Measurements from ENCODE around the gene MCTP1.
A peak's percentile ranks its signal among the peaks of the same experiment; 100 is the strongest.

Gene MCTP1

DNA sequence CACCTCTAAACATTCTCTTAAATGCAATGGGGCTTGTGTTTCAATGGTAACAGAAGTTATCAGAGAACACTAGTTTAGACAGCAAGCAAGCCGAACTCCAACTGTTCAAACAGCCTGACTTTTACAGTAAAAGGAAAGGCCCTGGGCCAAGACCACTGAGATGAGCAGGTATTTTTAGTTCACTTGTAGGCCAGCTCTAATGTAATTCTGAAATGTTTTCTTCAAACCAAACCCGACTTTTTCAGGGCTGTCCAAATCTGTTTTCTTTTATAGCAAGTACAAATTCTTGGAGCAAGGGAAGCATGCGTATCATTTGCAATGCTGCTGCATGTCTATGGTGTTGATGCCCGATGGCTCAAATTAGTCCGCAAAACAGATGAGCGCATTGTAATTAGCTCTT, 473.6 kb downstream of the MCTP1 start:
- DNase-seq = no peak
- H3K27ac Mint-ChIP-seq = no peak overlapping the region
- no peaks in the 10 kb centered on the region for H3K36me3 Mint-ChIP-seq (ENCODE audit: low read depth)
- H3K9me3 Mint-ChIP-seq = no peaks in the 10 kb centered on the region
- no peak overlapping the region for H3K4me3 Mint-ChIP-seq
- no peaks in the 10 kb centered on the region for H3K27me3 Mint-ChIP-seq
- no peaks in the 10 kb centered on the region for H3K4me1 Mint-ChIP-seq (ENCODE audit: low read depth)

DNA sequence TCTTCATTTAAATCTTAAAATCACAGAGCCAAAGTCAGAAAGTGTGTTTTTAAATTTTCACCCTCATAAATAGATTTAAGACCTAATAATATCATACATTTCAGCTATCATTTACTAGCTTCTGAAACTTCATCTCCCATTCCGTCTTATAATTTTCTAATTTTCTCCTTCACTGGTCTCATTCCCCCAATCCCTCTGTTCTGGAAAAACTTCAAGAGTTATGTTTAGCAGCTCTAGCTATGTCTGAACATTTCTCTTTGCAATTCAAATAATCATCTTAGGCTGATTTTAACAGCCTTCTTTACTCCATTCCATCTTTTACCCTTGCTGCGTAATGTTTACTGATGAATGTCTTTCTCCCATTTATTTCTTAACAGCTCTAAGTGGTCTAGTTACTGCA, 474.0 kb downstream of the MCTP1 start:
- H3K36me3 Mint-ChIP-seq (ENCODE audit: low read depth) = no peaks in the 10 kb centered on the region
- no peak for DNase-seq
- H3K4me1 Mint-ChIP-seq (ENCODE audit: low read depth) = no peaks in the 10 kb centered on the region
- H3K27me3 Mint-ChIP-seq = no peaks in the 10 kb centered on the region
- no peak overlapping the region for H3K27ac Mint-ChIP-seq
- H3K4me3 Mint-ChIP-seq = no peak overlapping the region
- H3K9me3 Mint-ChIP-seq = no peaks in the 10 kb centered on the region

DNA sequence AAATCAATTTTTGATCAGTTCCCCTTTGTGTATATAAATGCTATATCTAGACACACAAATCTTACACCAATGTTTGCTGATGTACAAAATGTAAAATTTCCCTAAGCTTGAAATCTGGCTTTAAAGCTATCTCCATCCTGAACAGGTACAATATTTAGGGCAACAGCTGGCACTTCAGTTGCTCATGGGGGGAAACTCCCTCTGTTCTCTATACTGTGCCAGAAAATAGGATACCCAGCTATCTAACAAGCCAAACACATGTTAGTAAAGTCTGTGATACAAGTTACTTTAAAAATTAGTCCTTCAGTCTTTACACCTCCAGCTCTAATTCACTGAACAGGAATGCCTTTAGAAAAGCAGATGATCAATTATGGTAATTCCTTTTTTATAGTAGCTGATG, 474.6 kb downstream of the MCTP1 start:
- no peaks in the 10 kb centered on the region for H3K4me1 Mint-ChIP-seq (ENCODE audit: low read depth)
- H3K36me3 Mint-ChIP-seq (ENCODE audit: low read depth) = no peaks in the 10 kb centered on the region
- no peak overlapping the region for H3K27ac Mint-ChIP-seq
- no peaks in the 10 kb centered on the region for H3K9me3 Mint-ChIP-seq
- H3K27me3 Mint-ChIP-seq = no peaks in the 10 kb centered on the region
- H3K4me3 Mint-ChIP-seq = no peak overlapping the region
- DNase-seq = no peak

DNA sequence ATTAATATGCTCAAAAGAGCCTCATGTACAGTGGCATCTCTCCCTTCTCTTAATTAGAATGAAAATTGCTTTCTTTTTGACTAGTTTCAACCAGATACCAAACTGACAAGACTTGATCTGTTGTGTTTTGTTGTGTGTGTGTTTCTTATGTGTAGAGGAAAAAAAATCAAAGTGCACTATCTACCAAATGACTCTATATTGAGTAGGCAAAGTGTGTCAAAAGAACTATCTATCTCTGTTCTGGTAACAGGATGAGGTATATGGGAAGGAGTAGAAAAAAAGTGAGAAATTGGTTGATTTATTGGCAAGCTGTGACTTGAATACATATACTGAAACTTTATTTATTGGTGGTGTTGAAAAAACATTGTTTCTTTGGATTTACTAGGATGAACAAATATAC, 476.4 kb downstream of the MCTP1 start:
- H3K4me1 Mint-ChIP-seq (ENCODE audit: low read depth) = no peaks in the 10 kb centered on the region
- H3K27ac Mint-ChIP-seq = no peak overlapping the region
- H3K9me3 Mint-ChIP-seq = no peaks in the 10 kb centered on the region
- no peak overlapping the region for H3K4me3 Mint-ChIP-seq
- DNase-seq = no peak
- no peaks in the 10 kb centered on the region for H3K27me3 Mint-ChIP-seq
- H3K36me3 Mint-ChIP-seq (ENCODE audit: low read depth) = no peaks in the 10 kb centered on the region

DNA sequence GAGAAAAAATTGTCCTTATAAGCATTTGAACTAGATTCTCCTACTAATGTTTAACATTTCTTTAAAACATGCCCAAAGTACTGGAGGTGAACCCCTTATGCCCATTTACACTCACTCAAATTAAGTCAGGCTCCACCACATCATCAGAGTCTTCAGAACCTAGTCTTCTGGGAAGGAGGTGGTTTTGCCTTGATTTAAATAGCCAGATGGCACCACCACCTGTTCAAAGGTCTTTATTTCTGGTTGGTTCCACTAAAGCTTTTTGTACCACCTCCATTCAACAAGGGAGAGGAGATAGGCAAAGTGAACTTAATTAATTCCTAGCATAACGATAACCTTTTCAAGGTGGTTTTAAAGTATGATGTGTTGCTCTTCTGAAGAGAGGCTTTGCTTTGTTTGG, 476.9 kb downstream of the MCTP1 start:
- H3K9me3 Mint-ChIP-seq = peaks cover under 1% of the 10 kb centered on the region
- no peak overlapping the region for H3K4me3 Mint-ChIP-seq
- H3K27ac Mint-ChIP-seq = no peak overlapping the region
- DNase-seq = no peak
- H3K4me1 Mint-ChIP-seq (ENCODE audit: low read depth) = no peaks in the 10 kb centered on the region
- H3K36me3 Mint-ChIP-seq (ENCODE audit: low read depth) = no peaks in the 10 kb centered on the region
- H3K27me3 Mint-ChIP-seq = no peaks in the 10 kb centered on the region

DNA sequence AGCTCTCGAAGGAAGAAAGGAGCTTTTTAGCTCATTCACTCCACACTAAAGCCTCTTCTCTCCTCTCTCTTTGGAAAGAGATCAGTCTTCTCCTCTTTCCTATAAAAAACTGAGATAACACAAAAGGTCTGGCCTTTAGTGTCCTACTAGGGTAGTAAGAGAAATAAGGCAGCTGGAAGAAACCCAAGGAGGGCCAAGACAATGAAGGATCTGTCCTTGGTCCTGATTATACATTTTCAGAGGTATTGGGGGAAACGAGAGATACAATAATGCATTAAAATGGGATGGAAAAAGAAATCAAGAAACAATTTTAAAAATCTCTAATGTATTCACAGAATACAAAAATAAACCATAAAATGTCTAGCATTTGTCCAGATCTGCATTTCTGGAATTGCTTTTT, 482.4 kb downstream of the MCTP1 start:
- Mint-ChIP-seq H3K4me3 (no peak overlapping the region), H3K36me3 (ENCODE audit: low read depth) (no peaks in the 10 kb centered on the region), H3K27ac (no peak overlapping the region), H3K9me3 (peaks cover 2% of the 10 kb centered on the region), H3K27me3 (peaks cover 3% of the 10 kb centered on the region), H3K4me1 (ENCODE audit: low read depth) (peaks cover 3% of the 10 kb centered on the region)
- no peak for DNase-seq

DNA sequence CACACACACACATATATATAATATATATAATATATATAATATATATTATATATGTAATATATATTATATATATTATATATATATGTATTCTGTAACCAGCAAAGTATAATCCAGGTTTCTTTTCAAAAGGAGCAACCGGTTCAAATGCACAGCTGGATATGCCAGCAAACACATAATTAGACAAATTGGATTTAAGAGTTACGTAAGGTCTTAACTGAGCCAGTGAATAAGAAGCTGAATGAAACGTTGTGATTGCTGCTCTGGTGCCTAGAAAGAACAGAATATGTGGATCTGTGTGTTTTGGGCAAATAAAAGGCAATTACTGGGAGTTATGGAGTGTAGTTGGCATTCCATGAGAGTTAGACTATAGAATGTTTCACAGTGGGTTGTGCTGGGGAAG, 488.3 kb downstream of the MCTP1 start:
- H3K4me1 Mint-ChIP-seq (ENCODE audit: low read depth) = peaks cover 48% of the 10 kb centered on the region
- peaks cover 3% of the 10 kb centered on the region for H3K27me3 Mint-ChIP-seq
- DNase-seq = no peak
- no peak overlapping the region for H3K27ac Mint-ChIP-seq
- no peak overlapping the region for H3K4me3 Mint-ChIP-seq
- H3K36me3 Mint-ChIP-seq (ENCODE audit: low read depth) = no peaks in the 10 kb centered on the region
- no peaks in the 10 kb centered on the region for H3K9me3 Mint-ChIP-seq

DNA sequence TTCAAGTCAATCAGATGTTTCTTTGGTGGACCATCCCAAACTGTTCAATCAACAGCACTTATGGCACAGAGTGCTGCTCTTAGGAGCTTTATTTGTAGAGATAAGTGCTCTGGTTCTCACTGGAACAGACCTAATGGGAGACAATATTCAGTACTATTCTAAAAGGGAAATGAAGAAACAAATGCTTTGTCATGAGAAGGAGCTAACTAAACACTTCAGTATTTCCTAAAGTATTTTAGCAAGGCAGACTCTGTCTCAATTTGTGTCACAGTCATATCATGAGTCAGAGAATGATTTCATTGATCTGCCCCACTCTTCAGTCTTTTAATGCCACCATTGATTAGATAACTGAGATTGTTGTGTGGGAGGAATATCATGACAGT, 491.1 kb downstream of the MCTP1 start:
- Mint-ChIP-seq H3K4me3 (peak overlapping the region; percentile 59), H3K9me3 (no peaks in the 10 kb centered on the region), H3K27ac (peak overlapping the region; percentile 98), H3K4me1 (ENCODE audit: low read depth) (peaks cover 46% of the 10 kb centered on the region), H3K36me3 (ENCODE audit: low read depth) (no peaks in the 10 kb centered on the region), H3K27me3 (no peaks in the 10 kb centered on the region)
- DNase-seq = no peak

DNA sequence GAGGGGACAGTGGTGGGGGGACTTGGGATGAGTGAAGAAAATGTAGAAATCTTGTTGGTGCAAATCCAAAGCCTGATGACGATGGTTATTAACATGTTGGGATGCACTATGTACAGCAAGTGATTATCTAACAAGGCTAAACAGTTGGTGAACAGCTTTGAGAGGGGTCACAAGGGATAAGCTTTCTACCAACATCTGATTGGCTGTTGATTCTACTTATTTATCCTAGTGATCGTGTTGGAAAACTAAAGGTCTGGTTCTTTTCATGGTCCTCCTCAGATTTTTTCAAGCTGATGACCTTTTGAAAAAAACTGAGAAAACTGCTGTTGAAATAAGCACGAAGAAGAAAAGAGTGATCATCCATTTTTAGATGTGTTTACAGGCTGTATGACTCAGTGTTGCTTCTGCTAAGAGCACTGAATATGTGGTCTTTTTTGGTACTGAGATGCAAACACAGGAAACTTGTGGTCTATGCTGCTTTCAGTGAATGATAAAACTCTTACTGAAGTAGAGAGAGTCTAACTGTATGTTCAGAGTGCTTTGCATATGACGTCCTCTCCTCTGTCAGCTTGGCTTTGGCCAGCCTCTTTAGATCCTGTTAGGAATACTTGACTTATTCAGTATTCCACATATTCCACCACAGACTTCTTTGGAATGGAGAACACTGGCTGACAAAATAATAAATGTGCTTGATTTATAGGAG, 491.6 kb downstream of the MCTP1 start:
- H3K36me3 Mint-ChIP-seq (ENCODE audit: low read depth) = no peaks in the 10 kb centered on the region
- DNase-seq = no peak
- peak overlapping the region; percentile 98 for H3K27ac Mint-ChIP-seq
- peak overlapping the region; percentile 59 for H3K4me3 Mint-ChIP-seq
- peaks cover 47% of the 10 kb centered on the region for H3K4me1 Mint-ChIP-seq (ENCODE audit: low read depth)
- H3K9me3 Mint-ChIP-seq = no peaks in the 10 kb centered on the region
- H3K27me3 Mint-ChIP-seq = no peaks in the 10 kb centered on the region

DNA sequence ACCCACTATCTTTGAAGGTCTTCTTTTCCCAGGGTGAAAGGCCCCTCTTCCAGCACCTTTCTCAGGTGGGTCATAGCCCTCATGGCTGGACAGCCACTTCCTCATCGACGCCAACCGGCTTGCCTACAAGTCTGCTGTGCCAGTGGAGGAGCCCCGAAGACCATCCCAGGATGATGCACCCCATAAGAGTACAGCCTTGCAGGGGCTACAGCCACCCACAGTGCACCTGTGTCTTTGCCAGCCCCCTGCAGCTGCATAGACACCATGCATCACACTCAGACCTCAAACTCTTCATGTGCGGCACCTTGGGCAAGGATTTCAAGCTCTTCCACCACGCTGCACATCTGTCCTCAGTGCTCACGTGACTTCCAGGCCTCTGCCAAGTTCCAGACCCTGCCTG, 493.1 kb downstream of the MCTP1 start:
- no peak for DNase-seq
- H3K27ac Mint-ChIP-seq = no peak overlapping the region
- H3K36me3 Mint-ChIP-seq (ENCODE audit: low read depth) = no peaks in the 10 kb centered on the region
- H3K4me3 Mint-ChIP-seq = no peak overlapping the region
- peaks cover 49% of the 10 kb centered on the region for H3K4me1 Mint-ChIP-seq (ENCODE audit: low read depth)
- H3K9me3 Mint-ChIP-seq = no peaks in the 10 kb centered on the region
- no peaks in the 10 kb centered on the region for H3K27me3 Mint-ChIP-seq

DNA sequence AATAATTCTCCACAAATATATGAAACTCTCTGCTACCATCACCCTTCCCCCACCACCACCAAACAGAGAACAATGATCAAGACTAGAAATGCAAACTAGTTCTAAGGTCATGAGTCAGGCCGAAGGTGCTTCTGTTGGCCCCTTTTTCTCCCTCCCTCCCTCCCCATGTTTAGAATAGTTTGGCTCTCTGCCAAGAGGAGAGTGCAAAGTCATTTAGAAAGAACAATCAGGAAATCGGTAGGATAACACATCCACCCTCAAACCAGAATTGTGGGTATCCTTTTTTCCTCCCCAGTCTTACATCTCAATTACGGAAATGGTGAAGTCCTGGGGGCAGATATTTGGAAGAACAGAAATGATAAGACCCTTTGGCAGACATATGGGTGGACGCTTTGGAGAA, 496.4 kb downstream of the MCTP1 start:
- no peak overlapping the region for H3K4me3 Mint-ChIP-seq
- H3K27ac Mint-ChIP-seq = no peak overlapping the region

DNA sequence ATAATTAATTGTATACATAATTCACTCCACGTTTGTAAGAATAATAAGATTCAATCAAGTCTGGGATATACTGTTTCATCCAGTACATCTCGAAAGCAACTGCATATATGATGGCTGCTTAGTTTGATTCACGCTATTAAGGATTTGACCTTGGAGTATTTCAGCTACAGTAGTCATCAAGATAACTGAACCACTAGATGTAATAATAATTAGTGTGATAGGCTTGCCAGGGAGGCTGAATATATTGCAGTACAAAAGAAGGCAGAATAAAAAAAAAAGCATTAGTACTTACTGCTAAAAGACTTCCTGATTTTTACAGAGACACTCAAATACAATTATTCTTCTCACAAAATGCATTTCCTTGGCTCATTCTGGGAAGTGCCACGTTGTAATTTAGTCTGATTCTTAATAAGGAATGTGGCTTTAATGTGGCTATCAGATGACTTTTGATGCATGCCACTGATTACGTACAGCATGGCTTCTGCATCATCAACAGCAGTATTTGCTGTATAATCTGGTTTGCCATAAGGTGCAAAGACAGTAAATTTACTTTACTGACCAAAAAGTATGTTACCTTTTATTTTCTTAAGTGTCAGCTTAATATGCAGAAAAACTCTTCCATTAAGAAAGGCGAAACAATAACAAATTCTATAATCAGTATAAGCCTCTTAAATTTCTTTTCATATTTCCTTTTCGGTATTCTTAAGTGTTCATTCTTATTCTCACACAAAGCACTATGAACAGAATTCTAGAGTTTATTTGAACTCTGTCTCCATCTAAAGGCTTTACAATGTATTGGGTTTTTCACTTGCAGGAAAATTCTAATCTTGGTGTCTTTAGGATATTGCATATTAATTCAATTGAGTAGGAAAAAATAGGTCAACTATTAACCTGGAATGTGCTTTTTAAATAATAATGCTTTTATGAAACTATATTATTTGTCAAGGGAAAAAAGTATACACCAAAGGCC, 500.1 kb downstream of the MCTP1 start:
- no peak overlapping the region for H3K4me3 Mint-ChIP-seq
- H3K9me3 Mint-ChIP-seq = no peaks in the 10 kb centered on the region
- peaks cover 4% of the 10 kb centered on the region for H3K4me1 Mint-ChIP-seq (ENCODE audit: low read depth)
- DNase-seq = no peak
- no peak overlapping the region for H3K27ac Mint-ChIP-seq
- H3K27me3 Mint-ChIP-seq = no peaks in the 10 kb centered on the region
- no peaks in the 10 kb centered on the region for H3K36me3 Mint-ChIP-seq (ENCODE audit: low read depth)

More for the DNA sequence above, 496.4 kb downstream of the MCTP1 start:
- Mint-ChIP-seq H3K36me3 (ENCODE audit: low read depth) (no peaks in the 10 kb centered on the region), H3K4me1 (ENCODE audit: low read depth) (peaks cover 21% of the 10 kb centered on the region), H3K27me3 (no peaks in the 10 kb centered on the region), H3K9me3 (no peaks in the 10 kb centered on the region)
- no peak for DNase-seq

DNA sequence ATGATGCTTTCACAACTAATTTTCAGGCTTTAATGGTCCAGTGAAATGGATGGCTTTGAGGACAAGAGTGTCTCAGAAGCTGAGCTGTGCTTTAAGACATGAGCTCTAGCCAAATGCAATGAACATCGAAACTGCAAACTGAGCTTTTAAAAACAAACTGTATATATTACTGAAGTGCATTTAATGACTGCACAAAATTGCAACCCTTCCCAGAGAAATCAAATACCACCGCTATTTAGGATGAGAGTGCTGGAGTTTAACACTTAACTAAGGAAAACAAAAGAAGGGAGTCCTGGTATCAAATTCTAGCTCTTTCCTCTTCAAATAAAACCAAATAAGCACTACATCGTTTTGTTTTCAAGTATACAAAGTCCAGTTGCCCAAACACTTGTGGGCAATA, 502.5 kb downstream of the MCTP1 start:
- H3K27me3 Mint-ChIP-seq = no peaks in the 10 kb centered on the region
- no peaks in the 10 kb centered on the region for H3K36me3 Mint-ChIP-seq (ENCODE audit: low read depth)
- no peaks in the 10 kb centered on the region for H3K4me1 Mint-ChIP-seq (ENCODE audit: low read depth)
- H3K9me3 Mint-ChIP-seq = no peaks in the 10 kb centered on the region
- H3K27ac Mint-ChIP-seq = no peak overlapping the region
- H3K4me3 Mint-ChIP-seq = no peak overlapping the region
- no peak for DNase-seq

DNA sequence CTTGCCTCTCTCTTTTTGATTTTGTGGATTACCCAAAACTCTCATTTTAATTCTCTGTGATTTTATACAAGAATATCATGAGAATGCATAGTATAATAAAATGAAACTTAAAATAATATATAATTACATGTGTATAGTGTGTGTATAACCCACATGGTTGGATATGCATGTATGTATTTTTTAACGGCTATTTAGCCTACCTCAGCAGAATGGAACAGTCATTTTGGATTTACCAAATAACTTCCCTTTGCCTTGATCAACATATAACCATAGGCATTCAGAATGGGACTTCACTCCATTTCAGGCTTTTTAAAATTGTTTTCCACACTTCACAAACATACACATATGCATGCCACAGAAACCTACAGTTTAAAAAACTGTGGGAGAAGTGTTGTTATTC, 505.2 kb downstream of the MCTP1 start:
- H3K36me3 Mint-ChIP-seq (ENCODE audit: low read depth) = no peaks in the 10 kb centered on the region
- no peaks in the 10 kb centered on the region for H3K9me3 Mint-ChIP-seq
- no peak overlapping the region for H3K4me3 Mint-ChIP-seq
- DNase-seq = no peak
- no peaks in the 10 kb centered on the region for H3K27me3 Mint-ChIP-seq
- no peaks in the 10 kb centered on the region for H3K4me1 Mint-ChIP-seq (ENCODE audit: low read depth)
- no peak overlapping the region for H3K27ac Mint-ChIP-seq

DNA sequence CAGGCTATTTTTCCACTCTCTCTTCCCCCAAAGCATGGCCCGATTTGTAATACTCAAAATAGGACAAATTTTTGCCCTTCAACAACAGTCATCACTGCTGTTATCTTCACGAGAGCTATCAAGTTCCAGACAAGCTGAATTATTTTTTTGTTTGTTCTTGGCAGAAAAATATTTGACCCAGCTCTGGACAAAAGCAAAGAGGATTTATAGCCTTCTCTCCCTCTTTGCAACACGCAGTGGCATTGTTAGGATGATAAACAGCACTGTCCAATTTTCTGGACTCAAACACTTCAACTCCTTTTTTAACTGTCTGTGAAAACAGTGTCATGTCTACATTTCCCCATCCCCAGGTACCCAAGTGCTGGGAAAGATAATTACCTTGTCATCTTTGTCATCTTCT, 506.2 kb downstream of the MCTP1 start:
- no peaks in the 10 kb centered on the region for H3K9me3 Mint-ChIP-seq

More for the DNA sequence above, 506.2 kb downstream of the MCTP1 start:
- Mint-ChIP-seq H3K27me3 (no peaks in the 10 kb centered on the region), H3K36me3 (ENCODE audit: low read depth) (no peaks in the 10 kb centered on the region), H3K4me1 (ENCODE audit: low read depth) (no peaks in the 10 kb centered on the region), H3K27ac (no peak overlapping the region), H3K4me3 (no peak overlapping the region)
- no peak for DNase-seq
